GM12875 (cell line): ENCODE data around the gene PTP4A2.

Source experiments
- H3K4me3 ChIP-seq: one replicate; pipeline ENCODE4 v1.5.1; 2011; ENCODE audit warnings: low read depth, low read length, control low read depth
- CTCF ChIP-seq: IDR thresholded peaks from 2 replicates; pipeline ENCODE4 v1.5.1; 2011; ENCODE audit warnings: low read depth, mild to moderate bottlenecking, control low read depth, inconsistent platforms, low read length, moderate library complexity, borderline replicate concordance; ENCODE audit not compliant: insufficient read depth

The PTP4A2 gene

GRCh38 chr1:31868862-31869261, 69.3 kb downstream of the PTP4A2 start:
- TF ChIP-seq CTCF, result no peak
- H3K4me3 ChIP-seq, result no peak overlapping the region

- H3K4me3 ChIP-seq, result no peak overlapping the region
- TF ChIP-seq CTCF, result no peak
Observed at GRCh38 chr1:31867546-31867945, 70.6 kb downstream of the PTP4A2 start.

- TF ChIP-seq CTCF, result no peak
- no peak overlapping the region for H3K4me3 ChIP-seq
Observed at GRCh38 chr1:31866450-31867032, 71.6 kb downstream of the PTP4A2 start.

- TF ChIP-seq CTCF, result no peak
- H3K4me3 ChIP-seq, result no peak overlapping the region
Observed at GRCh38 chr1:31865728-31866449, 72.3 kb downstream of the PTP4A2 start.

- no peak overlapping the region for H3K4me3 ChIP-seq
- TF ChIP-seq CTCF, result no peak
Observed at GRCh38 chr1:31862071-31862470, 76.1 kb downstream of the PTP4A2 start.

GRCh38 chr1:31861346-31861745, 76.8 kb downstream of the PTP4A2 start:
- TF ChIP-seq CTCF, result peak; percentile 47; the same call in 1 of the 2 replicates
- no peak overlapping the region for H3K4me3 ChIP-seq

GRCh38 chr1:31860581-31860980, 77.6 kb downstream of the PTP4A2 start:
- H3K4me3 ChIP-seq, result no peak overlapping the region
- no peak for TF ChIP-seq CTCF
